AG04449 (cell line): ENCODE measurements around the gene MECP2.

Source experiments
- CTCF ChIA-PET: fragments of 350-600 bp; formaldehyde crosslinking; extraction: SDS; loops from one replicate; lab custom pipeline; 2021; ENCODE audit warnings: antibody characterized with exemption; lab: Yijun Ruan, JAX
- POLR2A ChIA-PET: fragments of 400-600, 350-600 bp; formaldehyde crosslinking; extraction: SDS; loops from one replicate; lab custom pipeline; 2020; ENCODE audit warnings: antibody characterized with exemption, inconsistent platforms; lab: Yijun Ruan, JAX
- DNase-seq: peaks from one replicate; pipeline ENCODE4 v3.0.0-alpha.2; 2010; ENCODE audit warnings: low read depth, low spot score
- H3K4me3 ChIP-seq: 2 replicates; pipeline ENCODE4 v1.5.1; 2011; ENCODE audit warnings: low read depth, mild to moderate bottlenecking, control low read depth, low read length
- TF ChIP-seq, protein P1 (sequence below): IDR thresholded peaks from one replicate; pipeline ENCODE4 v1.5.1; 2011; ENCODE audit warnings: mild to moderate bottlenecking, moderate library complexity, low read length, control low read depth, inconsistent platforms; ENCODE audit not compliant: insufficient read depth; ENCODE audit errors: missing control alignments

The MECP2 gene

DNA sequence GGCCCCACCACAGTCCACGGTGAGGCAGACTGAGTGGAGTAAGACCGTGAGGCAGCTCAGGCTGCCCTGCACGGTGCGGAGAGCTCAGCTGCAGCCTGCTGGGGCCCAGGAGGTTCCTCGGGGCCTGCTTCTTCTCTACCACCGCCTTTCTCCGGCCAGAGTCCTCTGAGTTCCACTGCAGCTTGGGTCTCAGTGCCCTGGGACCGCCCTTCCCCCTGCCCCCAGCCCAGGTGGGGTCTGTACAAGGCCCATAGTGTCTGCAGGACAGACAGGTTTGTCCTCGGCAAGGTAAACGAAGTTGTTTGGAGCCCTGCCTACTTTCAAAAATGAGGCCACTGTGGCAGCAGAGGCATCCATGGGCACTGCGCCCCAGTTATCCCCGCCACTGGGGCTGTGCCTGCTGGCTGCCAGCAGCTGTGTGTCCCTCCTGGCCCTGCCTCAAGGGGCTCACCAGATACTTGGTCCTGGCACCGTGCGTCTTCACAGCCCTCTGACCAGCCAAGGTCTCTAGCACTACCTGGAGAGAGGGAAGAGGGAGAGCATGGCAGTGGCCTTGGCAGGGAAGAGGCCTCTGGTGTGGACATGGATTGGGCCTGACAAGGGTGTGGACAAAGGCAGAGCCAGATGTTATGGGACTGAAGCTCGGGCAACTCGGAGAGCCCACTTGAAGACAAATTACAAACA, 81.8 kb downstream of the MECP2 start:
- no peak overlapping the region for H3K4me3 ChIP-seq
- TF ChIP-seq, protein P1, sequence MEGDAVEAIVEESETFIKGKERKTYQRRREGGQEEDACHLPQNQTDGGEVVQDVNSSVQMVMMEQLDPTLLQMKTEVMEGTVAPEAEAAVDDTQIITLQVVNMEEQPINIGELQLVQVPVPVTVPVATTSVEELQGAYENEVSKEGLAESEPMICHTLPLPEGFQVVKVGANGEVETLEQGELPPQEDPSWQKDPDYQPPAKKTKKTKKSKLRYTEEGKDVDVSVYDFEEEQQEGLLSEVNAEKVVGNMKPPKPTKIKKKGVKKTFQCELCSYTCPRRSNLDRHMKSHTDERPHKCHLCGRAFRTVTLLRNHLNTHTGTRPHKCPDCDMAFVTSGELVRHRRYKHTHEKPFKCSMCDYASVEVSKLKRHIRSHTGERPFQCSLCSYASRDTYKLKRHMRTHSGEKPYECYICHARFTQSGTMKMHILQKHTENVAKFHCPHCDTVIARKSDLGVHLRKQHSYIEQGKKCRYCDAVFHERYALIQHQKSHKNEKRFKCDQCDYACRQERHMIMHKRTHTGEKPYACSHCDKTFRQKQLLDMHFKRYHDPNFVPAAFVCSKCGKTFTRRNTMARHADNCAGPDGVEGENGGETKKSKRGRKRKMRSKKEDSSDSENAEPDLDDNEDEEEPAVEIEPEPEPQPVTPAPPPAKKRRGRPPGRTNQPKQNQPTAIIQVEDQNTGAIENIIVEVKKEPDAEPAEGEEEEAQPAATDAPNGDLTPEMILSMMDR = no peak
- ChIA-PET POLR2A (no interaction called here), CTCF (interaction anchor here (0.8 to 1.5 kb wide), 2 partner anchors 11 to 32 kb away, joined by 3 to 5 read pairs; no protein-coding TSS in a partner anchor)
- DNase-seq = no peak

DNA sequence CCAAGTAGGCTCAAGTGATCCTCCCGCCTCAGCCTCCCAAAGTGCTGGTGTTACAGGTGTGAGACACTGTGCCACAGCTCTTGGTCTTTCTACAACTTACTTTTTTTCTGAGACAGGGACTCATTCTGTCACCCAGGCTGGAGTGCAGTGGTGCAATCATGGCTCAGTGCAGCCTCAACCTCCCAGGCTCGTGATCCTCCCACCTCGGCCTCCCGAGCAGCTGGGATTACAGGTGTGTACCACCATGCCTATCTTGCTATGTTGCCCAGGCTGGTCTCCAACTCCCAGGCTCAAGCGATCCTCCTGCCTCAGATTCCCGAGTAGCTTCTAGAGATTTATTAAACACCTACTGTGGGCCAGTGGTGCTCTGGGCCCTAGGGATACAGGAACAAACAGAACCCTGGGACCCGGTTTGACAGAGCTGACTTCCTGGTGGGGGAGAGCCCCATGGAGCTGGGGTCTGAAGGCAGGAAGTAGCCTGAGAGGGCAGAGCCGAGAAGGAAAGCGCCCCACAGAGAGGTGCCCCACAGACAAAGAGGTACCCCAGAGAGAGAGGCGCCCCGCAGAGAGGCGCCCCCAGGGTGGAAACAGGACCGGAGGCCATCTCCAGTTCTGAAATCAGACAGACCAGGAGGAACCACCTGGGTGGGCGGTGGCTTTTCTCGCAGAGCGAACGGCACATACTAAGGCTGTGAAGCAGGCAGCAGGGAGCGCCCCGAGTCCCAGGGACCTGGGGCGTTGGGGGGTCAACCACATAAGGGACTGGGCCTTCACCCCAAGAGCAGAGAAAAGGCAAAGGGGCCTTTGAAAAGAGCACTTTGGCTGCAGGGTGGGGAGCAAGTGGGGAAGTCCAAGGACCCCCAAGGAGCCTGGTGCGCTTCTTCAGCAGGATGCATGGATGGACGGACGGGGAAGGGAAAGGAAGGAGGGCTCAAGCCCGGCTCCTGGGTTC, 82.8 kb downstream of the MECP2 start:
- POLR2A ChIA-PET = no interaction called here
- no peak overlapping the region for H3K4me3 ChIP-seq
- CTCF ChIA-PET = interaction anchor here (0.6 to 2.7 kb wide), 11 partner anchors 9 to 359 kb away, joined by 3 to 19 read pairs (median 5); no protein-coding TSS in a partner anchor
- TF ChIP-seq, protein P1 = no peak
- DNase-seq = no peak

DNA sequence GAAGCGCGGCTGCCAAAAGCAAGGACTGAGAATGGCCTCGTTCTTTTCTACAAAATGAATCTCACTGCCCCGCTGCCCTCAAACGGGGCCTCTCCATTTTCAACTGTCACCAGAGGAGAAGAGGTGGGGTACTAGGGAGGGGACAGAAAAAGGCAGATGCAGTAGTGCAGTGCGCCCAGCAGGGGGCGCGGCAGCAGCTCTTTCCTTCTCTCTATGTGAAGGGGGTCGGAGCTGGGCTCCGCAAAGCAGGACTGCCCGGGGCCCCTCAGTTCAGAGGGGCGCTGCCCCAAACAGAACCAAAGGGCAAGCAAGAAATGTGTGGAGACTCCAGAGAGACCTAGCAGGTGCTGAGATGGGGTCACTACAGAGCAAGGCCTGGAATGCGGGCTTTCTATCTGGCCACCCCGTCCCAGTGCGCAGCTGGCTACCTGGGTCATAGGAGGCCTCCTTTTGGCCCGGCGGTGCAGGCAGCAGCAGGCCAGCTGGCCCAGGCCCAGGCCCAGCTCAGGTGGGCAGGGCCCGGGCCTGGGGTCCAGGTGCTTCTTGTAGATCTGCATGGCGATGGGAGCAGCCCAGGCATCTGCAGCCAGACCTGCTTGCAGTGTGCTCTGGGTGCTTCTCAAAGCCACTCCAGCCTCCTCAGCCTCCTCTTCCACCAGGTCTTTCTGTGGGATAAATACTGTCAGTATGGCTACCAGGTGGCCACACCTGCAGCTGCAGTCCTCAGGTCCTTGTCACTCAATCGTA, 83.7 kb downstream of the MECP2 start:
- CTCF ChIA-PET = interaction anchor here (0.6 to 2.7 kb wide), 23 partner anchors 8 to 359 kb away, joined by 3 to 19 read pairs (median 4); no protein-coding TSS in a partner anchor
- no peak overlapping the region for H3K4me3 ChIP-seq
- no peak for DNase-seq
- TF ChIP-seq, protein P1 = peak; percentile 75
- POLR2A ChIA-PET = no interaction called here

DNA sequence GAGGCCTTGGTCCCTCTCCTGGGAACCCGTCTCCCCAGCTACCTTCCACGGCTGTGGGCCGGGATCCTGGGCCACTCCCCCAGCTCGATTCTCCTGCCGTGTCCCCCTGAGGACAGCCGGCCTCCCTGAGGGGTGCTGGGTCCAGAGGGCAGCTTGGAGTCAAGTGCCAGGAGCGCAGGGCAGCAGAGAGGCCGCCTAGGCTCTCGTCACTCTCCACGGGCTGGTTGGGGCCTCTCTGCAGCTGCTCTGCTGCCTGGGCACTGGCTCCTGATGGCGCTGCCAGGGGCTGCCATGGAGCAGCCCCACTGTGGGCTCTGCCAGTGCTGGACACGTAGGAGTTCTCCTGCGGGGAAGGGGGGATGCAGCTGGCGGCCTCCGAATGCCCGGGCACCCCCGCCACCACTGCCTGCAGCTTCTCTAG, 84.5 kb downstream of the MECP2 start:
- H3K4me3 ChIP-seq = no peak overlapping the region
- DNase-seq = no peak
- POLR2A ChIA-PET = interaction anchor here (0.6 kb wide), 1 partner anchor 41 kb away, joined by 3 read pairs; the partner anchor contains the start of gene HCFC1

DNA sequence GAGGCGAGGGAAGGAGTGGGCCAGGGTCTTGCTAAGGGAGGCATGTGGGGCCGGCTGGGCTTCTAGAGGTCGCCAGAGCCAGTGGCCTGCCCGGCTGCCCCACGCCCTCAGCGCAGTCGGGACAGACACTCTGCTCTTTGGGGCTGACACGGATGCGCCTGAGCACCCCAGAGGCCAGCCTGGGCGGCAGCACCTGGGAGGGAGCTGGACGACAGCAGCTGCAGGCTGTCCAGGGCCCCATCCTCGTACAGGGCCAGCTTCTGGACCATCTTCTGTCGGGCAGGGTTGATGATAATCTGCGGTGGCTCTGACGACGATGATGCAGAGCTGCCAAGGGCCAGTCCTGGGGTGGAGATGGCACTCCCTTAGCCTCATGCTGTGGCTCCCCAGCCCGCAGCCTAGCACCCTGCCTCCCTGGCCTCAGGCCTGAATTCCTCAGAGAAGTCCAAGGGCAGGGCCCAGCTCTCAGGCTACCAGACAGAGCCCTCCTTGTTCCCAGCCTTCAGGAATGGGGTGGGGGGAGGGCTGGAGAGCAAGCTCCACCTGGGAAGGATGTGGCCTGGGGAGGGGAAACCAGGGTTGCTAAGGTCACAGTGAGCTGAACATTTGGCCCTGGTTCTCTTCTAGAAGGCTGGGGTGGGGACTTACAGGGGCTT, 85.1 kb downstream of the MECP2 start:
- ChIA-PET POLR2A (interaction anchor here (0.6 kb wide), 1 partner anchor 41 kb away, joined by 3 read pairs; the partner anchor contains the start of gene HCFC1), CTCF (interaction anchor here (0.8 to 2.7 kb wide), 18 partner anchors 8 to 361 kb away, joined by 3 to 19 read pairs (median 4); no protein-coding TSS in a partner anchor)
- no peak overlapping the region for H3K4me3 ChIP-seq
- no peak for DNase-seq
- TF ChIP-seq, protein P1 = no peak

More for the DNA sequence above, 84.5 kb downstream of the MECP2 start:
- TF ChIP-seq, protein P1 = no peak
- CTCF ChIA-PET = interaction anchor here (0.8 to 2.7 kb wide), 20 partner anchors 9 to 361 kb away, joined by 3 to 19 read pairs (median 4); no protein-coding TSS in a partner anchor
